Left ventricle myocardium inferior (tissue), 1 donor: ENCODE results near the gene COL4A5. TPM values are rescaled to one million over a fixed set of nuclear protein-coding genes. Genes with fewer than 3 reads are reported as not detected.
A peak's percentile ranks its signal among the peaks of the same experiment; 100 is the strongest.

Source experiments
- DNase-seq: peaks from one replicate; pipeline ENCODE4 v3.0.0-alpha.2; 2020
- H3K27ac ChIP-seq: fragments of 200-600 bp; replicated peaks from 2 replicates; pipeline ENCODE4 v1.8.0; 2021
- H3K27me3 ChIP-seq: fragments of 200-600 bp; 2 replicates; pipeline ENCODE4 v1.8.0; 2021; ENCODE audit warnings: low read depth
- H3K36me3 ChIP-seq: fragments of 200-600 bp; 2 replicates; pipeline ENCODE4 v1.8.0; 2021
- H3K4me1 ChIP-seq: fragments of 200-600 bp; 2 replicates; pipeline ENCODE4 v1.8.0; 2021
- H3K4me3 ChIP-seq: fragments of 200-600 bp; 2 replicates; pipeline ENCODE4 v1.8.0; 2021; ENCODE audit warnings: mild to moderate bottlenecking, moderate library complexity
- H3K9me3 ChIP-seq: fragments of 200-600 bp; replicated peaks from 2 replicates; pipeline ENCODE4 v1.8.0; 2021
- intact Hi-C: fragments of 100-400 bp; cut with micrococcal nuclease; formaldehyde crosslinking; loops from one replicate; pipeline ENCODE4 v1.11.0; 2022
- total RNA-seq: library from RNA; stranded (reverse); fragmentation: NEBNext Ultra II Directional; extraction: Animal tissue kit (Norgen Biotek cat#: 25700); gene quantifications from one replicate; pipeline ENCODE4 v1.2.1, GENCODE V29; 2021
- TF ChIP-seq, protein P1 (sequence below): fragments of 200-600 bp; IDR thresholded peaks from 2 replicates; pipeline ENCODE4 v1.8.0; 2021; ENCODE audit warnings: antibody characterized with exemption, mild to moderate bottlenecking, borderline replicate concordance
- donor health status: DM: no; HTN: yes; CAD: no; lungs with severe emphysema.

Gene COL4A5
- total RNA-seq, 1 donor from 2014 or later: 10.8 TPM

DNA sequence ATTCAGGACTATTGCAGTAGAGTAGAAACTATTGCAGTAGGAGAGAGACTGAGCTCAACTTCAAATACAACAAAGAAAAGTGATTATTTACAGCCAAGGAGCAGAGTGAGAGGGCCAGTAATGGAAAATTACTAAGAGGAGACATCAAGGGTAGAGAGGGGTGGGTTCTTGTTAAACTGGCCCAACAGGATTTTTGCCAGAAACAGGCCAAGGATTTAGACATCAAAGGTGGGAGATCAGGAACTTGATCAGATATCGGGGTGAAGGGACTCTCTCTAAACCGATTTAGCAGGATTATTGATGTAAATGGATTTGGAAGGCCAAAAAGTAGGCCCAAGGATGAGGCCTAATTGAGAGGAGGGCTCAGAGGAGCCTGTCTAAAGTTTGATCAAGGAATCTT, 231.9 kb downstream of the COL4A5 start:
- no peak overlapping the region for H3K27ac ChIP-seq
- TF ChIP-seq, protein P1, sequence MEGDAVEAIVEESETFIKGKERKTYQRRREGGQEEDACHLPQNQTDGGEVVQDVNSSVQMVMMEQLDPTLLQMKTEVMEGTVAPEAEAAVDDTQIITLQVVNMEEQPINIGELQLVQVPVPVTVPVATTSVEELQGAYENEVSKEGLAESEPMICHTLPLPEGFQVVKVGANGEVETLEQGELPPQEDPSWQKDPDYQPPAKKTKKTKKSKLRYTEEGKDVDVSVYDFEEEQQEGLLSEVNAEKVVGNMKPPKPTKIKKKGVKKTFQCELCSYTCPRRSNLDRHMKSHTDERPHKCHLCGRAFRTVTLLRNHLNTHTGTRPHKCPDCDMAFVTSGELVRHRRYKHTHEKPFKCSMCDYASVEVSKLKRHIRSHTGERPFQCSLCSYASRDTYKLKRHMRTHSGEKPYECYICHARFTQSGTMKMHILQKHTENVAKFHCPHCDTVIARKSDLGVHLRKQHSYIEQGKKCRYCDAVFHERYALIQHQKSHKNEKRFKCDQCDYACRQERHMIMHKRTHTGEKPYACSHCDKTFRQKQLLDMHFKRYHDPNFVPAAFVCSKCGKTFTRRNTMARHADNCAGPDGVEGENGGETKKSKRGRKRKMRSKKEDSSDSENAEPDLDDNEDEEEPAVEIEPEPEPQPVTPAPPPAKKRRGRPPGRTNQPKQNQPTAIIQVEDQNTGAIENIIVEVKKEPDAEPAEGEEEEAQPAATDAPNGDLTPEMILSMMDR: no peak
- no peaks in the 10 kb centered on the region for H3K27me3 ChIP-seq
- H3K9me3 ChIP-seq: no peaks in the 10 kb centered on the region
- no peaks in the 10 kb centered on the region for H3K4me1 ChIP-seq
- H3K36me3 ChIP-seq: no peaks in the 10 kb centered on the region
- no peak for DNase-seq
- no peak overlapping the region for H3K4me3 ChIP-seq
- intact Hi-C loops: no loop called here

- TF ChIP-seq, protein P1: no peak
- Histone ChIP-seq H3K27me3 (no peaks in the 10 kb centered on the region), H3K4me1 (no peaks in the 10 kb centered on the region), H3K27ac (no peak overlapping the region), H3K9me3 (no peaks in the 10 kb centered on the region), H3K36me3 (no peaks in the 10 kb centered on the region), H3K4me3 (no peak overlapping the region)
- no peak for DNase-seq
- intact Hi-C loops: no loop called here
Measured at GRCh38 chrX:108696690-108697089, 257.1 kb downstream of the COL4A5 start.

- Histone ChIP-seq H3K27ac (no peak overlapping the region), H3K36me3 (no peaks in the 10 kb centered on the region), H3K27me3 (no peaks in the 10 kb centered on the region), H3K4me1 (no peaks in the 10 kb centered on the region), H3K4me3 (no peak overlapping the region), H3K9me3 (no peaks in the 10 kb centered on the region)
- TF ChIP-seq, protein P1: peak; percentile 39
- no peak for DNase-seq
- intact Hi-C loops: no loop called here
Measured at GRCh38 chrX:108699368-108699767, 259.7 kb downstream of the COL4A5 start.

GRCh38 chrX:108701633-108702032, 262.0 kb downstream of the COL4A5 start:
- Histone ChIP-seq H3K4me3 (no peak overlapping the region), H3K27me3 (no peaks in the 10 kb centered on the region), H3K4me1 (no peaks in the 10 kb centered on the region), H3K27ac (no peak overlapping the region), H3K9me3 (no peaks in the 10 kb centered on the region), H3K36me3 (no peaks in the 10 kb centered on the region)
- DNase-seq: no peak
- TF ChIP-seq, protein P1: no peak
- intact Hi-C loops: no loop called here

- Histone ChIP-seq H3K4me3 (no peak overlapping the region), H3K27ac (no peak overlapping the region), H3K27me3 (no peaks in the 10 kb centered on the region), H3K9me3 (no peaks in the 10 kb centered on the region), H3K4me1 (no peaks in the 10 kb centered on the region), H3K36me3 (no peaks in the 10 kb centered on the region)
- no peak for DNase-seq
- intact Hi-C loops: no loop called here
- TF ChIP-seq, protein P1: no peak
Measured at GRCh38 chrX:108702530-108702929, 262.9 kb downstream of the COL4A5 start.

GRCh38 chrX:108704839-108705238, 265.2 kb downstream of the COL4A5 start:
- DNase-seq: no peak
- TF ChIP-seq, protein P1: no peak
- H3K9me3 ChIP-seq: no peaks in the 10 kb centered on the region
- no peaks in the 10 kb centered on the region for H3K4me1 ChIP-seq
- H3K27ac ChIP-seq: no peak overlapping the region
- H3K27me3 ChIP-seq: no peaks in the 10 kb centered on the region
- no peaks in the 10 kb centered on the region for H3K36me3 ChIP-seq
- H3K4me3 ChIP-seq: no peak overlapping the region
- intact Hi-C loops: no loop called here
